Upper lobe of left lung (tissue), 4 donors: ENCODE measurements around the gene TTC28.

ENCODE experiments used
- POLR2A ChIP-seq, 4 donors: fragments of 450-650 bp; IDR thresholded peaks; one replicate each; pipeline ENCODE4 v1.5.1; 2016 to 2017; ENCODE audit warnings: antibody characterized with exemption in 4 of 4, mild to moderate bottlenecking in 2 of 4
- POLR2AphosphoS5 ChIP-seq, 2 donors: sonication (generic); formaldehyde crosslinking; IDR thresholded peaks; one replicate each; pipeline ENCODE4 v1.5.1; 2017; ENCODE audit warnings: antibody characterized with exemption in 2 of 2
- TF ChIP-seq, protein P1 (sequence below), 6 experiments: fragments of 450-650 bp in 4 of 6; fragments of 200-600 bp in 2 of 6; sonication (generic) in 2 of 6; IDR thresholded peaks; one replicate each; pipeline ENCODE4 v1.5.1; 2016 to 2019; ENCODE audit warnings: antibody characterized with exemption in 6 of 6

DNA sequence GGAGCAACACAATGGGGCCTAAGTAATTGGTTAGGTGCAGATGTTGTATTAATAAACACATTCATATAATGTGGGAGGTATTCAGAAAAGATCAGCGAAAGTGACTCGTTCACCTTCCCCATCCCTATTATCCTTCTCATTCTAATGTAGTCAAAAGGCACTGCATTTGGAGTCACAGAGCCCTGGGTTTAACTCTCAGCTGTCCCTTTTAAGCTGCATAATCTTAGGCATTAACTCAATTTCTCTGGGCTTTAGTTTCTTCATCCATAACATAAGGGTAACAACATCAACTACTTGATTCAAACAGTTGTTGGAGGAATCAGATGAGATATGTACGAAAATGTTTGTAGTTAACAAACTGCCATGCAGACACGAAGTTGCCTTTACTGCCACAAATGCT is 573.0 kb downstream of the TTC28 start:
- TF ChIP-seq POLR2AphosphoS5 (IDR thresholded peaks at IDR 0.05) (no peak), POLR2A (IDR thresholded peaks at IDR 0.05) (no peak)
- TF ChIP-seq, protein P1, sequence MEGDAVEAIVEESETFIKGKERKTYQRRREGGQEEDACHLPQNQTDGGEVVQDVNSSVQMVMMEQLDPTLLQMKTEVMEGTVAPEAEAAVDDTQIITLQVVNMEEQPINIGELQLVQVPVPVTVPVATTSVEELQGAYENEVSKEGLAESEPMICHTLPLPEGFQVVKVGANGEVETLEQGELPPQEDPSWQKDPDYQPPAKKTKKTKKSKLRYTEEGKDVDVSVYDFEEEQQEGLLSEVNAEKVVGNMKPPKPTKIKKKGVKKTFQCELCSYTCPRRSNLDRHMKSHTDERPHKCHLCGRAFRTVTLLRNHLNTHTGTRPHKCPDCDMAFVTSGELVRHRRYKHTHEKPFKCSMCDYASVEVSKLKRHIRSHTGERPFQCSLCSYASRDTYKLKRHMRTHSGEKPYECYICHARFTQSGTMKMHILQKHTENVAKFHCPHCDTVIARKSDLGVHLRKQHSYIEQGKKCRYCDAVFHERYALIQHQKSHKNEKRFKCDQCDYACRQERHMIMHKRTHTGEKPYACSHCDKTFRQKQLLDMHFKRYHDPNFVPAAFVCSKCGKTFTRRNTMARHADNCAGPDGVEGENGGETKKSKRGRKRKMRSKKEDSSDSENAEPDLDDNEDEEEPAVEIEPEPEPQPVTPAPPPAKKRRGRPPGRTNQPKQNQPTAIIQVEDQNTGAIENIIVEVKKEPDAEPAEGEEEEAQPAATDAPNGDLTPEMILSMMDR (IDR thresholded peaks at IDR 0.05) = no peak
